Measurements from ENCODE around the gene HTR3C. TPM values are rescaled to one million over a fixed set of nuclear protein-coding genes. Genes with fewer than 3 reads are reported as not detected.
"Not testable (repeated sequence)": the region's sequence is repeated elsewhere in the genome, so short reads cannot be mapped to it uniquely, and the experiment has no call there.

HTR3C gene, protein sequence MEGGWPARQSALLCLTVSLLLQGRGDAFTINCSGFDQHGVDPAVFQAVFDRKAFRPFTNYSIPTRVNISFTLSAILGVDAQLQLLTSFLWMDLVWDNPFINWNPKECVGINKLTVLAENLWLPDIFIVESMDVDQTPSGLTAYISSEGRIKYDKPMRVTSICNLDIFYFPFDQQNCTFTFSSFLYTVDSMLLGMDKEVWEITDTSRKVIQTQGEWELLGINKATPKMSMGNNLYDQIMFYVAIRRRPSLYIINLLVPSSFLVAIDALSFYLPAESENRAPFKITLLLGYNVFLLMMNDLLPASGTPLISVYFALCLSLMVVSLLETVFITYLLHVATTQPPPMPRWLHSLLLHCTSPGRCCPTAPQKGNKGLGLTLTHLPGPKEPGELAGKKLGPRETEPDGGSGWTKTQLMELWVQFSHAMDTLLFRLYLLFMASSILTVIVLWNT
- not detected for total RNA-seq

DNA sequence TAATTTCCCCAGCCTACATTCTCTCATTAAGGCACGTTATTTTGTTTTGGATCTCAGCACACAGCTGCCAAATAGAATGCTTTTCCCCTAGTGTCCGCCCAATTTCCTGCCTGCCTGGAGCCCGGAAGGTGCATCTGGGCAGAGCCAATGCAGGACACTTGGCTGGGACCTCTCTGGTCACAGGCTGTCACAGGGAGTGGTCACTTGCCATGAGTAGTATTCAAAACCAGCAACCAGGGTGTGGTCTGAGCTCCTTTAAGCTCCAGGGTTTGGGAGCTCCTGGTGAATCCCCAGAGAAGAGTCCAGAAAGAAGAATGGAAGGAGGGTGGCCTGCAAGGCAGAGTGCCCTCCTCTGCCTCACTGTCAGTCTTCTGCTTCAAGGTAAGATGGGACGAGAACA lies at the start of gene HTR3C:
HTR3C (plus strand) TSS at position 281 of the 400 bp plus-strand sequence; CDS start at position 315, 34 bp downstream.
- Histone ChIP-seq H3K27ac (no peak within 1 kb of the TSS), H3K27me3 (no peaks in the 10 kb centered on the region), H3K4me3 (no peak within 1 kb of the TSS), H3K36me3 (no peaks in the 10 kb centered on the region), H3K4me1 (no peaks in the 10 kb centered on the region), H3K9me3 (no peaks in the 10 kb centered on the region)
- no peak for DNase-seq
- in situ Hi-C loops (cut with MboI; ENCODE audit: low sequenced_read_pairs in 4 of 4) (loop anchor here in 1 of 4 donors (10.0 kb wide), 1 partner anchor 62 kb away; no protein-coding TSS in a partner anchor), intact Hi-C loops (cut with DNase I; ENCODE audit: low total_unique reads) (no loop called here)
- ATAC-seq, result no peak
- TF ChIP-seq POLR2A (IDR thresholded peaks at IDR 0.05), result no peak
- TF ChIP-seq, protein P1, sequence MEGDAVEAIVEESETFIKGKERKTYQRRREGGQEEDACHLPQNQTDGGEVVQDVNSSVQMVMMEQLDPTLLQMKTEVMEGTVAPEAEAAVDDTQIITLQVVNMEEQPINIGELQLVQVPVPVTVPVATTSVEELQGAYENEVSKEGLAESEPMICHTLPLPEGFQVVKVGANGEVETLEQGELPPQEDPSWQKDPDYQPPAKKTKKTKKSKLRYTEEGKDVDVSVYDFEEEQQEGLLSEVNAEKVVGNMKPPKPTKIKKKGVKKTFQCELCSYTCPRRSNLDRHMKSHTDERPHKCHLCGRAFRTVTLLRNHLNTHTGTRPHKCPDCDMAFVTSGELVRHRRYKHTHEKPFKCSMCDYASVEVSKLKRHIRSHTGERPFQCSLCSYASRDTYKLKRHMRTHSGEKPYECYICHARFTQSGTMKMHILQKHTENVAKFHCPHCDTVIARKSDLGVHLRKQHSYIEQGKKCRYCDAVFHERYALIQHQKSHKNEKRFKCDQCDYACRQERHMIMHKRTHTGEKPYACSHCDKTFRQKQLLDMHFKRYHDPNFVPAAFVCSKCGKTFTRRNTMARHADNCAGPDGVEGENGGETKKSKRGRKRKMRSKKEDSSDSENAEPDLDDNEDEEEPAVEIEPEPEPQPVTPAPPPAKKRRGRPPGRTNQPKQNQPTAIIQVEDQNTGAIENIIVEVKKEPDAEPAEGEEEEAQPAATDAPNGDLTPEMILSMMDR (IDR thresholded peaks at IDR 0.05 in 4 of 5, conservative IDR thresholded peaks at IDR 0.05 in 1 of 5), result no peak

DNA sequence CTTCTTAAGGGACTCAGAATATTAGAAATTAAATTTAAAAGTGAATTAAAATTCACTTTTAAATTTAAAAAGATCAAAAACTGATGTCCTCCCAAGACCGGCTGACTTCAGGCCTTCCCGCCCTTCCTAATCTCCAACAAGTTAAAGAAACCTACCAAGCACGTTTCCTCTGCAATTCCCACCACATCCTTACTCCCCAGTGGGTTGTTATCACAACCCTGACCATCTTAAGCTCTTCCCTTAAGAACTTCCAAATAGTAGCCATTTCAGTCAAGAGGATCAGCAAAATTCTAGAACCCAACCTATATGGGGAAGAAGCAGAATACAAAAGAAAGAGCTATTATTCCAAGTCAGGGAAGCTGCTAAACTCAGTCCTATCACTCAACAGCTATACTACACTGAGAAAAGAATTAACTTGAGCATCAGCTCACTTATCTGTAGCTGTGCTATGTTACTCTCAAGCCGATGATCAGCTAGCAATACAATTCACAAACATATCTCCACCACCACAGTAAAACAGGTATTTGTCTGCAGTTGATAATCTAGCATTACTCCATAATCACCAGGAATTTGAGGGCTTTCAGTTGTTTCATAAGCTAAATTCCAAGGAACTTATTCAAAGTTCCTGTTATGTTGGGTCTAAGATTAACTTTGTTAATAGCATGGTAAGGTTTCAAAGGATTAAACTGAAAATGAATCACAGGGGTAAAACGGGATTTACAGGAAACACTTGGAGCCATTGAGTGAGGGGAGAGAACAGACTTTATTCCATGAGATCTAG lies 49.5 kb upstream of the HTR3C start:
- Histone ChIP-seq H3K9me3 (no peaks in the 10 kb centered on the region), H3K27ac (peak overlapping the region; percentile 84 to 88 (median 86))

DNA sequence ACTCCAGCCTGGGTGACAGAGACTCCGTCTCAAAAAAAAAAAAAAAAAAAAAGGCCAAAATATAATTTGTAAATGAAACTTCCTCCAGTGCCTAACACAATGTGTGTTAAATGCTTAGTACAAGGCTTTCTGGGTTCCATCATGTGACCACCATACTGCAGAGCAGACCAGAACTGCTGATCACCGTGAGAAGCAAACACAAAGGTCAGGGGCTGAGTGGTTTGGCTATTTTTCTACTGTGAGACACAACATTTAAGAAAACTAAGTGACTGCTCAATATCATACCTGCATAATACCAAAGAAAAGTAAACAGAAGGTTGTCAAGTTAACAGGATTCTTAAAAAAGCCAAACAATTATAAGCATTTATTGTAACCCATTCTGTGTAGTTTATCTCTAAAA lies 48.4 kb upstream of the HTR3C start:
- Histone ChIP-seq H3K36me3 (peaks cover 0 to 13% of the 10 kb centered on the region in 2 donors), H3K27ac (peak overlapping the region; percentile 84 to 88 (median 86)), H3K4me3 (no peak overlapping the region), H3K4me1 (peaks cover 62 to 64% of the 10 kb centered on the region in 2 donors), H3K27me3 (no peaks in the 10 kb centered on the region), H3K9me3 (no peaks in the 10 kb centered on the region)
- DNase-seq (peak in 1 of 2 donors; percentile 14), ATAC-seq (peak in 1 of 2 donors; percentile 13)
- in situ Hi-C loops (cut with MboI; ENCODE audit: low sequenced_read_pairs in 4 of 4), result no loop called here
- TF ChIP-seq POLR2A (IDR thresholded peaks at IDR 0.05), result no peak
- TF ChIP-seq, protein P1 (IDR thresholded peaks at IDR 0.05 in 4 of 5, conservative IDR thresholded peaks at IDR 0.05 in 1 of 5), result no peak
- intact Hi-C loops (cut with DNase I; ENCODE audit: low total_unique reads), result no loop called here

More for the DNA sequence above, 49.5 kb upstream of the HTR3C start:
- in situ Hi-C loops (cut with MboI; ENCODE audit: low sequenced_read_pairs in 4 of 4) (no loop called here), intact Hi-C loops (cut with DNase I; ENCODE audit: low total_unique reads) (no loop called here)
- no peak overlapping the region for H3K4me3 ChIP-seq
- DNase-seq (no peak), ATAC-seq (peak in 1 of 2 donors; percentile 21)
- no peak for TF ChIP-seq POLR2A (IDR thresholded peaks at IDR 0.05)
- TF ChIP-seq, protein P1 (IDR thresholded peaks at IDR 0.05 in 4 of 5, conservative IDR thresholded peaks at IDR 0.05 in 1 of 5), result no peak
- H3K4me1 ChIP-seq, result peaks cover 62 to 64% of the 10 kb centered on the region in 2 donors
- peaks cover 0 to 2% of the 10 kb centered on the region in 2 donors for H3K36me3 ChIP-seq
- H3K27me3 ChIP-seq, result no peaks in the 10 kb centered on the region

DNA sequence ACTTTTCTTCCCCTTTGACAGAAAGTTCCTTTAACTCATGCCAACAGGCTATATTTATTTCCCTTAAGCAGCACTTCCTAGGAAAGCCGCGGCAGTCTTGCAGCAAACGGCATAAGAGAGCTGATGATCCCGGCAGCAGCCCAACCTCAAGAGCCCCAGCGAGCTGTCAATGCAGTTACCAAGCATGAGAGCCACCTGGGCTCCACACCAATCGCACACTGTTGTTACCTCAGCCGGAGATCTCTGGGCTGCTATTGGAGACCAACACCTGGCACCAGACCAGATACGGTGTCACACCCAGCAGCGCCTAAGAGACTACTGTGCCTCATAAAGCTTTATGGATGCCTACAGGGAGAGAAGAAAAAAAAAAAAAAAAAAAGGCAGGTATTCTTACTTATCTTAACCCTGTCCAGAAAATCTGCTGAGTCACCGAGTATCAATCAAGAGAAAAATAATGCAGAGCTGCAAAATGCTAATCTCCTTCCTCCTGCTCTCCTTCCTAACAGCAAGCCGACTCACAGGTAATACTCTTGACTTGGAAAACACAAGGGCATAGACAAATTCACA lies 46.8 kb upstream of the HTR3C start:
- ATAC-seq, result peak; percentile 84 to 85
- Histone ChIP-seq H3K27ac (peak overlapping the region; percentile 84 to 88 (median 86)), H3K9me3 (no peaks in the 10 kb centered on the region), H3K4me1 (peaks cover 62 to 64% of the 10 kb centered on the region in 2 donors), H3K27me3 (no peaks in the 10 kb centered on the region), H3K36me3 (peaks cover 0 to 29% of the 10 kb centered on the region in 2 donors), H3K4me3 (peak overlapping the region in 3 of 4 donors; percentile 5 to 34 (median 33))
- in situ Hi-C loops (cut with MboI; ENCODE audit: low sequenced_read_pairs in 4 of 4), result no loop called here
- TF ChIP-seq, protein P1 (IDR thresholded peaks at IDR 0.05 in 4 of 5, conservative IDR thresholded peaks at IDR 0.05 in 1 of 5), result no peak
- TF ChIP-seq POLR2A (IDR thresholded peaks at IDR 0.05), result peak; percentile 17 to 47
- DNase-seq, result peak; percentile 84 to 90
- intact Hi-C loops (cut with DNase I; ENCODE audit: low total_unique reads), result loop anchor here (1.0 kb wide), 1 partner anchor 8 kb away; no protein-coding TSS in a partner anchor

DNA sequence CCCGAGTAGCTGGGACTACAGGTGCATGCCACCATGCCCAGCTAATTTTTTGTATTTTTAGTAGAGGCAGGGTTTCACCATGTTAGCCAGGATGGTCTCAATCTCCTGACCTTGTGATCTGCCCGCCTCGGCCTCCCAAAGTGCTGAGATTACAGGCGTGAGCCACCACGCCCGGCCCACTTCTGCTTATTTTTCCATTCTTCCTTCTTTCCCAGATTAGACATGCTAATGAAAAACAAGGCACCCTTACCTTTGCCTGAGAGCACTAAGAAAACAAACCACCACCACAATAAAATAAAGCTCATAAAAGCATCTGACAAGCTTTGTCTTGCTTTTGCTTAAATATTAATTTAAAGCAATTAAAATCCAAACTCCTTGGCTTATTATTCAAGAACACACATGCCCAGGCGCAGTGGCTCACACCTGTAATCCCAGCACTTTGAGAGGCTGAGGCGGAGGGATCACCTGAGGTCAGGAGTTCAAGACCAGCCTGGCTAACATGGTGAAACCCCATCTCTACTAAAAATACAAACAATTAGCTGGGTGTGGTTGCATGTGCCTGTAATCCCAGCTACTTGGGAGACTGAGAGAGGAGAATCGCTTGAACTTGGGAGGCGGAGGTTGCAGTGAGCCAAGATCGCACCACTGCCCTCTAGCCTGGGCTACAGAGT lies 45.6 kb upstream of the HTR3C start:
- intact Hi-C loops (cut with DNase I; ENCODE audit: low total_unique reads); in situ Hi-C loops (cut with MboI; ENCODE audit: low sequenced_read_pairs in 4 of 4); H3K27me3 ChIP-seq; ATAC-seq; H3K9me3 ChIP-seq; H3K4me3 ChIP-seq: not testable (repeated sequence)
- DNase-seq, result peak in 1 of 2 donors; percentile 25
- Histone ChIP-seq H3K27ac (peak overlapping the region; percentile 84 to 88 (median 86)), H3K4me1 (peaks cover 51 to 56% of the 10 kb centered on the region in 2 donors), H3K36me3 (peaks cover 0 to 37% of the 10 kb centered on the region in 2 donors)
